ENCODE measurements around the gene MAPKAP1.
A peak's percentile ranks its signal among the peaks of the same experiment; 100 is the strongest.
"Not testable (repeated sequence)": the region's sequence is repeated elsewhere in the genome, so short reads cannot be mapped to it uniquely, and the experiment has no call there.

MAPKAP1 gene

GRCh38 chr9:125574126-125574877 is 132.7 kb downstream of the MAPKAP1 start:
- no peak overlapping the region for H3K4me3 ChIP-seq (ENCODE audit: low read length)
- no peak for TF ChIP-seq ZNF274 (IDR thresholded peaks at IDR 0.05; ENCODE audit: low read depth, low read length)

GRCh38 chr9:125572461-125572860 is 134.5 kb downstream of the MAPKAP1 start:
- not testable (repeated sequence) for H3K4me3 ChIP-seq (ENCODE audit: low read length)

- not testable (repeated sequence) for H3K4me3 ChIP-seq (ENCODE audit: low read length)
Observed at GRCh38 chr9:125571824-125572223, 135.2 kb downstream of the MAPKAP1 start.

GRCh38 chr9:125570246-125570645 is 136.8 kb downstream of the MAPKAP1 start:
- no peak for TF ChIP-seq ZNF274 (IDR thresholded peaks at IDR 0.05; ENCODE audit: low read depth, low read length)
- no peak overlapping the region for H3K4me3 ChIP-seq (ENCODE audit: low read length)

DNA sequence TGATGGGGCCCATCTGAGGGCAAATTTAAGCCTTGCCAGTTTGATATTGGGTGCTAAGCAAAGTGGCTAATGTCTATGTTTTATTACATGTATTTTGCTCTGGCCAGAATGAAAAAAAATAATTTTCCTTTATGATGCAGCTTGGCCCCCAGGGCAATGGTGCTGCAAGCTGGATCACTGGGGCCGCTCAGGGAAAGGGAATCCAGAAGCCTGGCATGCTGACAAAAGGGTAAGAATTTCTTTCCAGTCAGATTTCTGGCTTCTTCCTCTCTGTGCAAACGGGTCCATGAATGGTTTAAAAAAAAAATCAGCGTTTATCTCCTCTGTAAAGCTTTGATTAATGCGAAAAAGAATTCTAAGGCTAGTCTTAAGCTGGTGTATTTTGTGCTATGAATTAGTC is 138.4 kb downstream of the MAPKAP1 start:
- TF ChIP-seq ZNF274 (IDR thresholded peaks at IDR 0.05; ENCODE audit: low read depth, low read length) = no peak
- H3K4me3 ChIP-seq (ENCODE audit: low read length) = no peak overlapping the region

- not testable (repeated sequence) for H3K4me3 ChIP-seq (ENCODE audit: low read length)
Observed at GRCh38 chr9:125566051-125566450, 141.0 kb downstream of the MAPKAP1 start.

DNA sequence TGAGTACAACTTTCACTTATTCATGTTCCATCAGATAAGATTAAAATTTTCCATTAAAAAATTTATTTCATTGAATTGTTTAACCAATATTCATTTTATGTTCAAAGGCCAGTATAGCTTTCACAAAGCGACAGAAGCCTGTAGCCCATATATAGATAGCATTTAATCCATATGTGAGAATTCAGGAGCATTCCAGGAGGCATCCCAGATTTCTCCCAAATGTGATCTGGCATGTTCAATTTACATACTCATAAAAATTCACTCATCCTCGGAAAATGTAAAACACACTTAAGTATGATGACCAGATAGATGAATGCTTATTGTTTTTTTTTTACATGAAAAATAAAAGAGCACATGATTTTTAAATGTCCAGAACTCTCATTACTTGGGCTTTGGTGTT is 141.9 kb downstream of the MAPKAP1 start:
- TF ChIP-seq ZNF274 (IDR thresholded peaks at IDR 0.05; ENCODE audit: low read depth, low read length) = no peak
- no peak overlapping the region for H3K4me3 ChIP-seq (ENCODE audit: low read length)

DNA sequence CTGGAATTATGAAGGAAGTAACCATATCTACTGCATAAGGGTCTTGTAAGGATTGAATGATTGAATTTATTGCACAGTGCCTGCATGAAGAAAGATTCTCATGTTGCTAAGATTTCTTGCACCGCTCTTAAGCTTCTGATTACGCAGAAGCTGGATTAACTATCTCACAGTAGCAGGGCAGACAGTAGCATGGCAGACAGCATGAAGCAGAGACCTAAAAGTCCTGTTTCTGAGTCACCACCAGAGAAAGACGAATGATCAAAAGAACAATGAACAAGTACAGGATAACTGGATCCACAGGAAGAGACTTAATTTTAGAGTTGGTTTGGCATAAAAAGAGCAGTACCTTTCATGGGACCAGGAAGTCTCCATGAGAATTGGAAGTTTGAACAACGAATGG is 142.4 kb downstream of the MAPKAP1 start:
- TF ChIP-seq ZNF274 (IDR thresholded peaks at IDR 0.05; ENCODE audit: low read depth, low read length) = no peak
- no peak overlapping the region for H3K4me3 ChIP-seq (ENCODE audit: low read length)

DNA sequence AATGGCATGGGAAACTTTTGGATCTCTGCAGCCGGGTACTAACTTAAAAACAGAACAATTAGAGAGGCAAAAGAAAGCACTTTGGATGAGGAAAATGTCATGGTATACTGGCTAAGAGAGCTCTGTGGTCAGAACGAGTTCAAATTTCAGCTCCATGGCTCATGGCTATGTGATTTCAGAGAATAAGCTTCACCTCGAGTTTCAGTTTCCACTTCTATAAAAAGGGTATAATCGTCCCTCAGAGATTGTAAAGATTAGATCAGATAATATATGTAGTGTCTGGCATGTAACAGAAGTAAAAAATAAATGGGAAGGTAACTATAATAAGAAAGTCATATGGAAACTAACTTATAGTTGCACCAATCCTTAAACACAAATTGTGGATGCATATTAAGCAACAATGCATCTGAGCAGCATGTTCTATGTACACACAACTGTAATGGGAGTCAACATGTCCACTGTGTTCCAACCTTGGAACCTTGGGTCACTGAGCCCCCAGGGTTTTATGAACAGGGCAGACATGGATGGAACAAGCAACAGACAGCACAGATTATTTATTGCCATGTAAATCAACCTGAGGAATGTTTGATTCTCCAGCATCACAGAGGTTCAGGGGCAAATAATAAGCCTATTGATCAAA is 145.4 kb downstream of the MAPKAP1 start:
- H3K4me3 ChIP-seq (ENCODE audit: low read length) = peak overlapping the region; percentile 31; the same call in 1 of the 2 replicates
- TF ChIP-seq ZNF274 (IDR thresholded peaks at IDR 0.05; ENCODE audit: low read depth, low read length) = no peak

DNA sequence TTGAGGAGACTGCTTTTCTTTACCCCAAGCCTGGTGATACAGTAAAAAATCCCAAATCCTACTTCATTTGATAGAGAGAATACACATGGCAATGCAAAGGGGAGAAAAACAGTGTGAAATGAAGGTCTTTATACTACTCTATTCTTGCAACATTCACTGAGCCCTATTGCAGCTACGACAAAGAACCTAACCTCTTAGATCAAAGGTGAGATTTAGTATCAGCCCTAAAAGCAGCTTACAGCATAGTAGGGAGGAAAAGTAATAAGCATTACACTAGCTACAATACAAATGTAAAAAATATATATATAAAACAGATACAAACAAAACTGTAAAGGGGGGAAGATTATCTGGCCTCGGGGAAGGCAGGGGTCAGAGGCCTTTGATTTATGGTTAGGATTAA is 147.1 kb downstream of the MAPKAP1 start:
- no peak for TF ChIP-seq ZNF274 (IDR thresholded peaks at IDR 0.05; ENCODE audit: low read depth, low read length)
- no peak overlapping the region for H3K4me3 ChIP-seq (ENCODE audit: low read length)

DNA sequence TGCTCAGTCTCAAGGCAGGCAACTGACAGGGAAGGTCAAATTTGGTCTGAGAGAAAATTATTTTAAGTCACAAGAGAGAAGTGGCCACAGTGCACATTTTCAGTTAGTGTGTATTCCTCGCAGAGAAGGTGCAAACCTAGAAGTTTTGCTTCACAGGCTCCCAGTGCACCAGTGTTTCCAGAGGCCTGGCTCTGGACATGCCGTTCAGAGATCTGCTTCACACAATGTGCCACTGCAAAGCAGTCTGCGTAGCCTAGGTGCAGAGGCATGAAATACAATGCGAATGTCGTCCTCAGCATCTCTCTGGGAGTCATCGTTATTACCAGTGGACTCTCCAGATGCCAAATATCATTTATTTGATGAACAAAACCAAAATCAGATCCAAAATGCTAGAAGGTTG is 147.8 kb downstream of the MAPKAP1 start:
- no peak overlapping the region for H3K4me3 ChIP-seq (ENCODE audit: low read length)
- no peak for TF ChIP-seq ZNF274 (IDR thresholded peaks at IDR 0.05; ENCODE audit: low read depth, low read length)

DNA sequence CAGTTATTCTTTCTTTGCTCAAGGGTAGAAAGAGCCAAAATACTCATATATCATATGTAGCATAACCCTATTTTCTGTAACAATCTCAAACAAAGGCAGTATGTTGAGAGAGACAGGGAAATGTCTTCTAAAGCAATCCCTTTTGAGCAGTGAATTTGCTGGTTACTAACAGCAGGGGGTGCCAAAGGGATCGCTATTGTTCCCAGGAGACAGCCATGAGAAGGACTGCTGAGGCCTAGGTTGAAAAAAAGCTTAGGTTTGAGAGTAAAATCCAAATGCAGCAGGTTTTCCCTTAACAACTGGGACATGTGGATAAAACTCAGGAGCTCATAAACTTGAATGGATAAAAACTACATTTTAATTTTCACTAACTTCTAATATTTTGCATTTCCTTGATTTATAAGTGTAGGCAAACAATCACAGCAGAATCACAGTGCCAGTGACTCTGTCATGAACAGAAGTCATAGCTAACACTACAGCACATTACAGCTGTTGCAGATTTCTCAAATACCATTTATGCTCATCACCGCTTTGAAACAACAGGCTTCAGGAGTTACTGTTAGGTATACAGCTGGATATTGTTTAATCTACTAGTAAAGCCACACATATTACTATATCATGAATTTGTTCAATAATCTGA is 148.4 kb downstream of the MAPKAP1 start:
- no peak overlapping the region for H3K4me3 ChIP-seq (ENCODE audit: low read length)
- TF ChIP-seq ZNF274 (IDR thresholded peaks at IDR 0.05; ENCODE audit: low read depth, low read length) = no peak

DNA sequence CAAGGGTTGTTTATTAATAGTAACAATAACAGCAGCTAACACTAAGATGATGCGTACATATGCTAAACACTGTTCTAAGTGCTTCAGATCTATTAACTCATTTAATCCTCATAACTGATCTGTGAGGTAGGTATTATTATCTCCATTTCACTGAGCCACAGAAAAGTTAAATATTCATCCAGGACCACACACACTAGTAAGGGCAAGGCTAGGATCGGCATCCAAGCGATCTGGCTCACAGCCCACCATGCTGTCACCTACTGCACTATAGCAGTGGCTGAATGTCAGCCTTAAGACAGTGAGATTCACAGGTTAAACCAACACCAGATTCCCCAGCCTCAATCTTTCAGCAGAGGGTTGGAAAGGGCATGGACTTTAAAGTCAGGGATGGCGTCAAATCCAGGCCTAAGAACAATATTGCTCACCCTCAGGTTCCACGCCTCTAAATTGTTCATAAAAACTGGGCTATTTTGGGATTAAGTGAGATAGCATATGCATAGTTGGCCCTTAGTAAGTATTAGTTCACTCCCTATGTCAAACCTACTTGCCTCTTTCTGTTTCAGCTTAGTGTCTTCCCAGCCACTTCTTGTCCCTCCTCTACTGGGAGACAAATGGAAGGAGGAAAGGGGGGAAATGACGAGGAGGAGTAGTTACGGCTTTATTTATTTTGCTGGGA is 150.8 kb downstream of the MAPKAP1 start:
- no peak for TF ChIP-seq ZNF274 (IDR thresholded peaks at IDR 0.05; ENCODE audit: low read depth, low read length)
- H3K4me3 ChIP-seq (ENCODE audit: low read length) = no peak overlapping the region

GRCh38 chr9:125554726-125555125 is 152.3 kb downstream of the MAPKAP1 start:
- TF ChIP-seq ZNF274 (IDR thresholded peaks at IDR 0.05; ENCODE audit: low read depth, low read length) = no peak
- no peak overlapping the region for H3K4me3 ChIP-seq (ENCODE audit: low read length)

DNA sequence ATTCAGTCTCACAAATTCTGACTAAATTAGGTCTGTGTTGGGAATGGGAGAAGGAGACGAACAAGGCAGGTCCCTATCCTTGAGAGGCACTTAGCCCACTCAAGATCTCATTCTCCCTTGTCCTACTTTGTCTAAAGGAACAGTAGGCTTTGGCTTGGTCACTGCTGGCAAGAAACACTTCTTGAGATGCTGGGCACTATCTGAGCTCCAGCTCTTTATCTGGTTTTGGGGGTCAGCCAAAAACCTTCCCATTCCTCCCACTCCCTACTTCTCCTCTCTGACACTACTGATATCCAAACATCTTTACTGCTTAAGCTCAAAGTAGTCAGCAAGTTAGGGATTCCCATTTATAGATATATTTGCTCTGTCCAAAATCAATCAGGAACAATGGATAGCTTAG is 155.2 kb downstream of the MAPKAP1 start:
- no peak overlapping the region for H3K4me3 ChIP-seq (ENCODE audit: low read length)

More for the DNA sequence above, 155.2 kb downstream of the MAPKAP1 start:
- TF ChIP-seq ZNF274 (IDR thresholded peaks at IDR 0.05; ENCODE audit: low read depth, low read length) = no peak
